Colonic mucosa (tissue), 4 donors: ENCODE data around the gene FHIT. TPM values are rescaled to one million over a fixed set of nuclear protein-coding genes. Genes with fewer than 3 reads are reported as not detected.

Experiments used
- DNase-seq: peaks from one replicate; pipeline ENCODE4 v3.0.0-alpha.2; 2020
- H3K27ac ChIP-seq: fragments of 200-600 bp; one replicate; pipeline ENCODE4 v1.8.0; 2021
- H3K27me3 ChIP-seq: fragments of 200-600 bp; one replicate; pipeline ENCODE4 v1.8.0; 2021
- H3K36me3 ChIP-seq: fragments of 200-600 bp; one replicate; pipeline ENCODE4 v1.8.0; 2021
- H3K4me1 ChIP-seq: fragments of 200-600 bp; one replicate; pipeline ENCODE4 v1.8.0; 2021; ENCODE audit warnings: mild to moderate bottlenecking
- H3K4me3 ChIP-seq: fragments of 200-600 bp; one replicate; pipeline ENCODE4 v1.8.0; 2021
- H3K9ac ChIP-seq, 2 donors: one replicate each; pipeline ENCODE4 v1.7.0; 2013; ENCODE audit warnings: control low read depth in 2 of 2, low read depth in 2 of 2, low read length in 2 of 2
- H3K9me3 ChIP-seq: fragments of 200-600 bp; one replicate; pipeline ENCODE4 v1.8.0; 2021
- intact Hi-C: fragments of 100-400 bp; cut with DNase I; formaldehyde crosslinking; loops from one replicate; pipeline ENCODE4 v1.14.1; 2022
- total RNA-seq, 2 donors: library from RNA; stranded (reverse); fragmentation: NEBNext Ultra II Directional in 1 of 2; extraction: Animal tissue kit (Norgen Biotek cat#: 25700) in 1 of 2; gene quantifications; one replicate each; pipeline ENCODE4 v1.2.1, GENCODE V29; 2021
- TF ChIP-seq, protein P1 (sequence below): fragments of 200-600 bp; IDR thresholded peaks from one replicate; pipeline ENCODE4 v1.8.0; 2022; ENCODE audit warnings: antibody characterized with exemption, mild to moderate bottlenecking
- donor health status: healthy.
- donor health status: DM: no; HTN: no; CAD: no.
- donor health status: DM: no; HTN: no; CAD: no.

The FHIT gene
- total RNA-seq, 2 donors from 2014 or later, result 7.7 to 9.4 TPM

- TF ChIP-seq, protein P1, sequence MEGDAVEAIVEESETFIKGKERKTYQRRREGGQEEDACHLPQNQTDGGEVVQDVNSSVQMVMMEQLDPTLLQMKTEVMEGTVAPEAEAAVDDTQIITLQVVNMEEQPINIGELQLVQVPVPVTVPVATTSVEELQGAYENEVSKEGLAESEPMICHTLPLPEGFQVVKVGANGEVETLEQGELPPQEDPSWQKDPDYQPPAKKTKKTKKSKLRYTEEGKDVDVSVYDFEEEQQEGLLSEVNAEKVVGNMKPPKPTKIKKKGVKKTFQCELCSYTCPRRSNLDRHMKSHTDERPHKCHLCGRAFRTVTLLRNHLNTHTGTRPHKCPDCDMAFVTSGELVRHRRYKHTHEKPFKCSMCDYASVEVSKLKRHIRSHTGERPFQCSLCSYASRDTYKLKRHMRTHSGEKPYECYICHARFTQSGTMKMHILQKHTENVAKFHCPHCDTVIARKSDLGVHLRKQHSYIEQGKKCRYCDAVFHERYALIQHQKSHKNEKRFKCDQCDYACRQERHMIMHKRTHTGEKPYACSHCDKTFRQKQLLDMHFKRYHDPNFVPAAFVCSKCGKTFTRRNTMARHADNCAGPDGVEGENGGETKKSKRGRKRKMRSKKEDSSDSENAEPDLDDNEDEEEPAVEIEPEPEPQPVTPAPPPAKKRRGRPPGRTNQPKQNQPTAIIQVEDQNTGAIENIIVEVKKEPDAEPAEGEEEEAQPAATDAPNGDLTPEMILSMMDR, result no peak
- no peaks in the 10 kb centered on the region for H3K9me3 ChIP-seq
- DNase-seq, result no peak
- H3K9ac ChIP-seq, result no peak overlapping the region
- H3K4me1 ChIP-seq, result no peaks in the 10 kb centered on the region
- H3K27ac ChIP-seq, result no peak overlapping the region
- no peaks in the 10 kb centered on the region for H3K27me3 ChIP-seq
- intact Hi-C loops, result no loop called here
- H3K4me3 ChIP-seq, result no peak overlapping the region
- no peaks in the 10 kb centered on the region for H3K36me3 ChIP-seq
Measured at GRCh38 chr3:61158667-61159066, 92.6 kb downstream of the FHIT start.

DNA sequence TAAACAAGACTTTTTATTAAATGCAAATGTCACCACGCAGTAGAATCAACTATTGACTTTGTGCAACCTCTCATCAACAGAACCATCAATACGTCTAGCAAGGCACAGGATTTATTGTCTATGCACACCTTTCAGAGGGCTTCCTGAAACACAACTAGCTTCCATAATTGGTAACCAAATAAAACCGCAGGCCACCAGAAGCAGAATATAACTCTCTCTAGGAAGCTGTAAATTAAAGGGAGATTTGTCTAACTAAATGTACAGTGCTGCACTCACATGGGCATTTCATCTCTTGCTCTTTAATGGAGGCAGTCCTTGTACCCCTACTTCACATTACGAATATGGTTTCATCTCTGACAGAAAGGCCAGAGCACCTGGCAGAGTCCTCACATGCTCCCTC, 93.0 kb downstream of the FHIT start:
- H3K4me1 ChIP-seq, result no peaks in the 10 kb centered on the region
- TF ChIP-seq, protein P1, result no peak
- no peak overlapping the region for H3K27ac ChIP-seq
- no peaks in the 10 kb centered on the region for H3K9me3 ChIP-seq
- H3K36me3 ChIP-seq, result no peaks in the 10 kb centered on the region
- H3K27me3 ChIP-seq, result no peaks in the 10 kb centered on the region
- no peak overlapping the region for H3K4me3 ChIP-seq
- intact Hi-C loops, result no loop called here
- no peak for DNase-seq
- H3K9ac ChIP-seq, result no peak overlapping the region

- Histone ChIP-seq H3K9ac (no peak overlapping the region), H3K9me3 (no peaks in the 10 kb centered on the region), H3K27ac (no peak overlapping the region), H3K36me3 (no peaks in the 10 kb centered on the region), H3K27me3 (no peaks in the 10 kb centered on the region), H3K4me1 (no peaks in the 10 kb centered on the region), H3K4me3 (no peak overlapping the region)
- intact Hi-C loops, result no loop called here
- TF ChIP-seq, protein P1, result no peak
- DNase-seq, result no peak
Measured at GRCh38 chr3:61157414-61157813, 93.8 kb downstream of the FHIT start.

DNA sequence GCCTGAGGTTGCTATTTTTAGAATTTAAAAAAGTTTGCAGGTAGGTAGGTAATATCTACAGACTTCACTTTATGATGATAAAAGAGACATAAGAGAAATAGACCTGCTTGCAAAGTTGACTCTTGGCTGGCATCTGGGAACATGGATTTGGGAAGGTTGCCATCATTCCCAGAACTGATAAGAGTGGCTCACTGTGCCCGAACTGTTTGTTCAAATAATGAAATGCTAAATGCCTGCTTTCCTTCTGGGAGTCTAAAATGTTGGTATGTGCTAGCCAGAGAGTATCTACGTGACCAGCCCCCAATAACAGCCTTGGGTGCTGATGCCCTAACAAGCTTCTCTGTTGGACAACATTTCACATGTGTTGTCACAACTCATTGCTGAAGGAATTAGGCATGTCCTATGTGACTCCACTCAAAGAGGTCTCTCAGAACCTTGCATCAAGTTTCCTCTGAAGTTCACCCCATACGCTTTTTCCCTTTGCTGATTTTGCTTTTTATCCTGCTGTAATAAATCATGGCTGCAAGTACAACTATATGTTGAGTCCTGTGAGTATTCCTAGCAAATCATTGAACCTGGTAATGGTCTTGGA, 95.5 kb downstream of the FHIT start:
- TF ChIP-seq, protein P1, result no peak
- no peak overlapping the region for H3K4me3 ChIP-seq
- no peaks in the 10 kb centered on the region for H3K27me3 ChIP-seq
- H3K27ac ChIP-seq, result no peak overlapping the region
- intact Hi-C loops, result no loop called here
- H3K36me3 ChIP-seq, result no peaks in the 10 kb centered on the region
- no peaks in the 10 kb centered on the region for H3K4me1 ChIP-seq
- H3K9me3 ChIP-seq, result no peaks in the 10 kb centered on the region
- no peak overlapping the region for H3K9ac ChIP-seq
- no peak for DNase-seq

- no peak overlapping the region for H3K9ac ChIP-seq
- DNase-seq, result no peak
- no peaks in the 10 kb centered on the region for H3K36me3 ChIP-seq
- TF ChIP-seq, protein P1, result no peak
- H3K4me3 ChIP-seq, result no peak overlapping the region
- H3K4me1 ChIP-seq, result no peaks in the 10 kb centered on the region
- H3K9me3 ChIP-seq, result no peaks in the 10 kb centered on the region
- intact Hi-C loops, result no loop called here
- H3K27me3 ChIP-seq, result no peaks in the 10 kb centered on the region
- H3K27ac ChIP-seq, result no peak overlapping the region
Measured at GRCh38 chr3:61154457-61155198, 96.6 kb downstream of the FHIT start.
